OCI-M2 (cell line): ENCODE results near the gene MMS22L.

Experiments
- DNase-seq: peaks from one replicate; lab custom pipeline; 2025; ENCODE audit not compliant: unreplicated experiment; lab: John Stamatoyannopoulos, UW

The MMS22L gene

GRCh38 chr6:97095311-97095850, 187.6 kb downstream of the MMS22L start:
- DNase-seq, result no peak

DNA sequence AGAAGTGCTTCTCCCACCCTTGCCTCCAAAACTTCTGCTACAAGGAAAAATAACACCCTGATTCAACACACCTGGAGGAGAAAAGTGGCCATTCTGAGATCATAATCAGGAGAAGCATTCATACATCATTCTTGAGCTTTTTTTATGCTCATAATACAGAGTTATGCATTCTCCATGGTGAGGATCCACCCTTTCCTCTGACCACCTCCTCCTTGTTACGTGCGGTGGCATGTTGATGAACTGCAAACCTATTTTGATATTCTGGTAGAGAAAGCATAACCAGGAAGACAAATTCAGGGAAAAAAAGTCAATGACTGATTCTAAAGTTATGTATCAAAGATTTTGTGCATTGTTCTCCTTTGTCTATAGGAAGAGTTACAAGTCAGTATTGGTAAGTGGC, 188.6 kb downstream of the MMS22L start:
- no peak for DNase-seq

- no peak for DNase-seq
These were observed 190.2 kb downstream of the MMS22L start for GRCh38 chr6:97092673-97093305.
